ENCODE measurements around the gene ATXN10.

The ATXN10 gene

DNA sequence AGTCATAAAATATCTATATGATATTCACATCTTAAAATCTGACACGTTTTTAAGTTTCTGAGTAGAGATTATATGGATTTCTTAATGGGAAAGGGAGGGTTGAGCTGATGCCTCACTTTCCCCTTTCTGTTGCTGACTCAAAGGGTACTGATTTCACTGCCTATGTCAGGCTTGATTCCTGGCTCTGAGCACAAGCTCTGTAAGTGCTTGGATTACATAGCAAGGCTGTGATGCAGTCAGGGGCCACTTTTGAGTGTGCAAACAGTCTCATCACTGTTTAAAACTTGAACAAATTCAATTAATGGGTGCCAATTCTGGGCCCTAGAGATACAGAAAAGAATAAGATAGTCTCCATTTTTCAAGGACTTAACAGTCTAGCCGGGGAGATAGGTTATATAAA, 14.4 kb downstream of the ATXN10 start:
- TF ChIP-seq, protein P1, sequence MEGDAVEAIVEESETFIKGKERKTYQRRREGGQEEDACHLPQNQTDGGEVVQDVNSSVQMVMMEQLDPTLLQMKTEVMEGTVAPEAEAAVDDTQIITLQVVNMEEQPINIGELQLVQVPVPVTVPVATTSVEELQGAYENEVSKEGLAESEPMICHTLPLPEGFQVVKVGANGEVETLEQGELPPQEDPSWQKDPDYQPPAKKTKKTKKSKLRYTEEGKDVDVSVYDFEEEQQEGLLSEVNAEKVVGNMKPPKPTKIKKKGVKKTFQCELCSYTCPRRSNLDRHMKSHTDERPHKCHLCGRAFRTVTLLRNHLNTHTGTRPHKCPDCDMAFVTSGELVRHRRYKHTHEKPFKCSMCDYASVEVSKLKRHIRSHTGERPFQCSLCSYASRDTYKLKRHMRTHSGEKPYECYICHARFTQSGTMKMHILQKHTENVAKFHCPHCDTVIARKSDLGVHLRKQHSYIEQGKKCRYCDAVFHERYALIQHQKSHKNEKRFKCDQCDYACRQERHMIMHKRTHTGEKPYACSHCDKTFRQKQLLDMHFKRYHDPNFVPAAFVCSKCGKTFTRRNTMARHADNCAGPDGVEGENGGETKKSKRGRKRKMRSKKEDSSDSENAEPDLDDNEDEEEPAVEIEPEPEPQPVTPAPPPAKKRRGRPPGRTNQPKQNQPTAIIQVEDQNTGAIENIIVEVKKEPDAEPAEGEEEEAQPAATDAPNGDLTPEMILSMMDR (conservative IDR thresholded peaks at IDR 0.05; ENCODE audit: low read depth, low read length): no peak
- DNase-seq (ENCODE audit: low read depth): no peak
- no peak overlapping the region for H3K4me3 ChIP-seq (ENCODE audit: low read length)

DNA sequence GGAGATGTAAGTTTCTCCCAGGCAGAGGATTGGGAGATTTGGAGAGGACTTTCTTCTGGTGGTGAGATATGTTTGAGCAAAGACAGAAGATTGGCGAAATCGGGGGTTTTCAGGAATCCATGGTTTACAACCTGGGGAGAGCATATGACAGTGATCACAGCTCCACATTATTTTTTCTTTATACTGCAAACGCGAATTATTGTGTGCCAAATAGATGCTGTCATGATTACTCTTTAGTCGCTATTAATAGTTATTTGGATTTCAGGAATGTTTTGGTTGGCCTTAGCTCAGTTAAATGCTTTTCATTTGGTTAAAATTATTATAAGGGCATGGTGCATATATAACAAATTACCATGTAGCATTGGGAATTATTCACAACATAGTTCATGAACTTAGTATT, 15.2 kb downstream of the ATXN10 start:
- TF ChIP-seq, protein P1 (conservative IDR thresholded peaks at IDR 0.05; ENCODE audit: low read depth, low read length): no peak
- H3K4me3 ChIP-seq (ENCODE audit: low read length): no peak overlapping the region
- no peak for DNase-seq (ENCODE audit: low read depth)

DNA sequence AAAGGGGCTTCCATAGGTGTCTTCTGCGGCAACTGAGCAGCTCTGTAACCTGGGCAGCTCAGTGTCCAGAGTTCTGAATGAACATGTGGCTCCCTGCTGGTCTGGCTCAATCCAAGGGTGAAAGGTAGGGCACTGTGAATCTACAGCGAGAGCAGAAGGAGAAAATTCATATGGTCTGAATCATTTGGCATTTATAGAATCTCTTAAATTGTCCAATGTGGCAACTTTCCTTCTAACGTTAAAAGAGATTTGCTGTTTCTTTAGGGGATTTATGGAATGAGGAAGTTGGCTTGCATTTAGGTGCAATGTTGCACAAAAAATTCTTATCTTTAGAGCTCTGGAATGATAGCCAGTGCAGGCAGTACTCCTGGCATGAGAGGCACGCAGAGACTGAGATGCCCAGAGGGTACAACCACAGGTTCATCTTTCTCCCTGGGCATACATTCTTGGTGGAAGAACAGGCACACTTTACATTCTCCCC, 17.0 kb downstream of the ATXN10 start:
- no peak overlapping the region for H3K4me3 ChIP-seq (ENCODE audit: low read length)
- TF ChIP-seq, protein P1 (conservative IDR thresholded peaks at IDR 0.05; ENCODE audit: low read depth, low read length): no peak
- DNase-seq (ENCODE audit: low read depth): peak; percentile 89

DNA sequence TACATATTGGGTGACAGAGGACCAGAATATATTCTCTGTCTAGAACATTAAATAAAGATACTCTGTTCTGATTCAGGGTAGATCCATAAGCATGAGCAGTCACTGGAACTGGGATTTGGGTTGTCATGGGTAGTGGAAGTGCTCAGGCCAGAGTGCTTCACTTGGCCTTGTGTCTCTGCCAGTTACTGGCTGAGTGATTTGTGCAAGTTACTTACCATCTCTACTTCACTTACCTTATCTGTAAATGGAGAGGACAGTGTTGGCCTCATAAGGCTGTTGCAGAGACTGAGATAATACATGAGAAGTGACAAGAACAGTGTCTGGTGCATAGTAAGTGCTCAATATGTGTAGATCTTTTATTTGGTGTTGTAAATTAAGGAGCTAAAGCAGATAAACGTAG, 17.6 kb downstream of the ATXN10 start:
- TF ChIP-seq, protein P1 (conservative IDR thresholded peaks at IDR 0.05; ENCODE audit: low read depth, low read length): no peak
- H3K4me3 ChIP-seq (ENCODE audit: low read length): no peak overlapping the region
- no peak for DNase-seq (ENCODE audit: low read depth)

DNA sequence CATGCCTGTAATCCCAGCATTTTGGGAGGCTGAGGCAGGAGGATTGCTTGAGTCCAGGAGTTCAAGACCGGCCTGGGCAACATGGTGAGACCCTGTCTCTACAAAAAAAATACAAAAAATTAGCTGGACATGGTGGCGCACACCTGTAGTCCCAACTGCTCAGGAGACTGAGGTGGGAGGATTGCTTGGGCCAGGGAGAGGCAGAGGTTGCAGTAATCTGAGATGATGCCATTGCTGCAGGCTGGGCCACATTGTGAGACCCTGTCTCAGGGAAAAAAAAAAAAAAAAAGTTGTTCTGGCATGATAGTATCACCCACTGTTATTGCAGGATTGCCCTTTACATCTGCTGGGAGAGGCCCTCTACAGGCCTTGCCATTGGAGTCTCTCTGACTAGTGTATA, 18.4 kb downstream of the ATXN10 start:
- no peak overlapping the region for H3K4me3 ChIP-seq (ENCODE audit: low read length)
- TF ChIP-seq, protein P1 (conservative IDR thresholded peaks at IDR 0.05; ENCODE audit: low read depth, low read length): no peak
- DNase-seq (ENCODE audit: low read depth): no peak

DNA sequence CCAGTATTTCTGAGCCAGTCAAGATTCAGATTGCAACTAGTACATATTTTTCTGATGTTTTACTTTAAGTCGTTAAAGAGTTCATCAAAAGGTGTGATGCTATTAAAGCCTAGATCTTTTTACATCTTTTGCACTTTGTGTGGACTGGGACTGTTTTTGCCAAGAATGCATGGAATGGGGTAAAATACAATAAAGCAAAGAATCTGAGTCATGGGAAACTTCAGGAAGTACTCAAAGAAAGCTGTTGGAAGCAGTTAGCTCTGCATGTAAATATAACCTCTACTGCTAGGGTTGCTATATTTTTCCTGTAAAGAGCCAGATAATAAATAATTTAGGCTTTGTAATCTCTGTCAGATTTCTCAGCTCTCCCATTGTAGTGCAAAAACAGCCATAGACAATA, 20.9 kb downstream of the ATXN10 start:
- H3K4me3 ChIP-seq (ENCODE audit: low read length): no peak overlapping the region
- DNase-seq (ENCODE audit: low read depth): peak; percentile 80
- TF ChIP-seq, protein P1 (conservative IDR thresholded peaks at IDR 0.05; ENCODE audit: low read depth, low read length): no peak

DNA sequence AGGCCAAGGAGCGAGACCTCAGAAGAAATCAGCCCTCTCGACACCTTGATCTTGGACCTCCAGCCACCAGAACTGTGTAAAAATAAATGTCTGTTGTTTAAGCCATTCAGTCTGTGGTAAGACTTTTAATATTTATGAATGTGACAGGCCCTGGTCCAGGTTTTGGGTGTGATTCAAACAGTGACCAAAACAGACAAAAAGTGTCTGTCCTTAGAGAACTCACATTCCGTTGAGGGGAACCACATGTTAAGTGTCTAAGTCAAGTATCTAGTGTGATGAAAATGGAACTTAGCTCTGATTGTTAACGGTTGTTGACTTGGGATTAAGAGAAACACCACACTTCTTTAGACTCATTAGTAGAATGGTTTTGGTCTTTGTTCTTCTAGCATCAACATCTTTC, 22.2 kb downstream of the ATXN10 start:
- DNase-seq (ENCODE audit: low read depth): no peak
- TF ChIP-seq, protein P1 (conservative IDR thresholded peaks at IDR 0.05; ENCODE audit: low read depth, low read length): no peak
- no peak overlapping the region for H3K4me3 ChIP-seq (ENCODE audit: low read length)
